ENCODE data around the gene ACOT12. TPM values are rescaled to one million over a fixed set of nuclear protein-coding genes. Genes with fewer than 3 reads are reported as not detected.

ACOT12 gene
- total and polyA plus RNA-seq, 2 of the 13 experiments (the other 11 are each of a cell fraction or from before 2014, with no cell fraction given), result not detected

GRCh38 chr5:81424728-81425127 is 30.8 kb upstream of the ACOT12 start:
- intact Hi-C loops (cut with micrococcal nuclease; ENCODE audit: unreplicated experiment) (loop anchor here (1.0 to 10.0 kb wide), 4 partner anchors 80 to 801 kb away; no protein-coding TSS in a partner anchor), in situ Hi-C loops (cut with HindIII; ENCODE audit: extremely low pct_ligation_motif_present, low pct_unique_long_range_greater_than_20kb) (loop anchor here (10.0 kb wide), 2 partner anchors 740 to 800 kb away; no protein-coding TSS in a partner anchor)
- ATAC-seq, result no peak
- peaks cover 13% of the 10 kb centered on the region; the same call in 1 of the 2 replicates for H3K4me1 ChIP-seq (ENCODE audit: insufficient read depth, low read length)
- no peaks in the 10 kb centered on the region for H3K36me3 ChIP-seq (replicated peaks in 1 of 2; ENCODE audit: control insufficient read depth in 1 of 2, insufficient read depth in 2 of 2, low read length in 2 of 2)
- H3K27ac ChIP-seq (ENCODE audit: extremely low read length, insufficient read depth, low read length), result no peak overlapping the region
- BruUV-seq (replicated peaks), result no TSS peak
- ChIA-PET CTCF (ENCODE audit: low intra/inter-chr PET ratio, low total read pairs) (interaction anchor here (0.9 to 1.2 kb wide), 2 partner anchors 741 to 801 kb away, joined by 6 to 8 read pairs; no protein-coding TSS in a partner anchor), POLR2A (no interaction called here)
- H3K79me2 ChIP-seq (ENCODE audit: insufficient read depth, low read length), result no peaks in the 10 kb centered on the region
- no peak overlapping the region for H3K4me3 ChIP-seq (replicated peaks in 1 of 3; ENCODE audit: insufficient read depth in 1 of 3, low read depth in 2 of 3, low read length in 3 of 3)
- H3K9ac ChIP-seq (ENCODE audit: insufficient read depth, low read depth, low read length), result no peak overlapping the region
- no peak for FAIRE-seq
- H4K20me1 ChIP-seq (ENCODE audit: insufficient read depth, low read length), result no peaks in the 10 kb centered on the region
- no peak overlapping the region for H2AFZ ChIP-seq (ENCODE audit: low read length)
- WGBS (ENCODE audit: low lambda C conversion rate), result 77% methylated on average over 1 of the region's 1 CpG
- no peak overlapping the region for H3K4me2 ChIP-seq (ENCODE audit: low read depth, low read length)
- no peak for DNase-seq (ENCODE audit: low spot score)
- no peaks in the 10 kb centered on the region for H3K27me3 ChIP-seq (ENCODE audit: control insufficient read depth in 1 of 2, insufficient read depth in 2 of 2, low read length in 2 of 2)
- no peaks in the 10 kb centered on the region for H3K9me3 ChIP-seq (ENCODE audit: low read length)
- no peak for TF ChIP-seq ZNF296 (CRISPR knock-in tag; conservative IDR thresholded peaks at IDR 0.05)
- TF ChIP-seq MXD3 (CRISPR knock-in tag; IDR thresholded peaks at IDR 0.05), result no peak
- TF ChIP-seq ZNF776 (CRISPR knock-in tag; IDR thresholded peaks at IDR 0.05), result no peak
- TF ChIP-seq ZNF646 (CRISPR knock-in tag; IDR thresholded peaks at IDR 0.05), result no peak
- TF ChIP-seq E2F1 (CRISPR knock-in tag; IDR thresholded peaks at IDR 0.05), result no peak
- TF ChIP-seq ZUFSP (CRISPR knock-in tag; IDR thresholded peaks at IDR 0.05; ENCODE audit: borderline replicate concordance), result no peak
- TF ChIP-seq TEAD2 (CRISPR knock-in tag; IDR thresholded peaks at IDR 0.05), result no peak
- no peak for TF ChIP-seq NFE2L1 (CRISPR knock-in tag; IDR thresholded peaks at IDR 0.05; ENCODE audit: borderline replicate concordance)
- no peak for TF ChIP-seq AFF4 (CRISPR knock-in tag; IDR thresholded peaks at IDR 0.05)
- no peak for TF ChIP-seq SP140L (CRISPR knock-in tag; IDR thresholded peaks at IDR 0.05; ENCODE audit: borderline replicate concordance)
